Prostate gland (tissue), 2 donors: ENCODE measurements around the gene HERC5. TPM values are rescaled to one million over a fixed set of nuclear protein-coding genes. Genes with fewer than 3 reads are reported as not detected.

Experiments
- DNase-seq: peaks from one replicate; pipeline ENCODE4 v3.0.0-alpha.2; 2019; ENCODE audit warnings: low spot score
- H3K27ac ChIP-seq, 2 donors: fragments of 200-600 bp; sonication (generic); 2 replicates each; pipeline ENCODE4 v1.5.1; 2017 to 2019
- H3K27me3 ChIP-seq: fragments of 200-600 bp; sonication (generic); replicated peaks from 2 replicates; pipeline ENCODE4 v1.5.1; 2019; ENCODE audit not compliant: insufficient read depth
- H3K36me3 ChIP-seq, 2 donors: fragments of 200-600 bp; sonication (generic); 1 replicate in 1 of 2; 2 replicates in 1 of 2; pipeline versions ENCODE4 v1.5.1 to v1.8.1; 2017 to 2019
- H3K4me1 ChIP-seq: fragments of 200-600 bp; sonication (generic); replicated peaks from 2 replicates; pipeline ENCODE4 v1.5.1; 2019
- H3K4me3 ChIP-seq, 2 donors: fragments of 200-600 bp; sonication (generic); 2 replicates each; pipeline ENCODE4 v1.5.1; 2017 to 2019
- H3K9me3 ChIP-seq: fragments of 200-600 bp; sonication (generic); 2 replicates; pipeline ENCODE4 v1.5.1; 2017
- POLR2A ChIP-seq: fragments of 450-650 bp; IDR thresholded peaks from one replicate; pipeline ENCODE4 v1.6.1; 2016; ENCODE audit warnings: antibody characterized with exemption, mild to moderate bottlenecking
- POLR2AphosphoS5 ChIP-seq: sonication (generic); formaldehyde crosslinking; IDR thresholded peaks from one replicate; pipeline ENCODE4 v1.6.1; 2017; ENCODE audit warnings: antibody characterized with exemption
- WGBS: methylation state at CpG from one replicate; pipeline ENCODE4 v1.1.5; 2018; 5-methylcytosine and 5-hydroxymethylcytosine counted together
- intact Hi-C: fragments of 100-400 bp; cut with DNase I; formaldehyde crosslinking; loops from one replicate; pipeline ENCODE4 v1.14.2; 2022
- total RNA-seq, 2 donors: library from RNA; depleted of rRNA; stranded (reverse); fragments of >200 nt; gene quantifications; one replicate each; pipeline ENCODE4 v1.1.0, GENCODE V29; 2016
- TF ChIP-seq, protein P1 (sequence below), 4 experiments: fragments of 200-600 bp in 2 of 4; fragments of 450-650 bp in 2 of 4; sonication (generic) in 2 of 4; IDR thresholded peaks; 1 replicate in 3 of 4; 2 replicates in 1 of 4; pipeline ENCODE4 v1.5.1; 2016 to 2019; ENCODE audit warnings: antibody characterized with exemption in 4 of 4, mild to moderate bottlenecking in 2 of 4, moderate library complexity in 2 of 4

HERC5 gene
- total RNA-seq, 2 donors from 2014 or later = 8.8 to 59.4 TPM

DNA sequence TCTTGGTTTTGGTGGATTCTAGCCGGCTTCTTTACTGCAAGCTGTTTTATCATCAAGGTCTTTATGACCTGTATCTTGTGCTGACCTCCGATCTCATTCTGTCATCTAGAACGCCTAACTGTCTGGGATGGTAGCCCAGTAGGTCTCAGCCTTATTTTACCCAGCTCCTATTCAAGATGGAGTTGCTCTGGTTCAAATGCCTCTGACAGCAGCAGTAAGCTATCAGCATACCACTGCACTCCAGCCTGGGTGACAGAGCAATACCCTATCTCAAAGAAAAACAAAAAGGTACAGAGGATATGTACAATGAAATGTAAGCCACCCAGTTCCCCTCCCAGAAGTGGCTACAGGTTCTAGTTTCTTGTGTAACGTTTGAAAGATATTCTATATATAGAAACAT is 42.2 kb upstream of the HERC5 start:
- Histone ChIP-seq H3K36me3 (no peaks in the 10 kb centered on the region), H3K27ac (no peak overlapping the region), H3K9me3 (no peaks in the 10 kb centered on the region), H3K4me1 (no peaks in the 10 kb centered on the region), H3K27me3 (no peaks in the 10 kb centered on the region), H3K4me3 (no peak overlapping the region)
- intact Hi-C loops = no loop called here
- WGBS = 80% methylated on average over 4 of the region's 4 CpGs
- TF ChIP-seq, protein P1, sequence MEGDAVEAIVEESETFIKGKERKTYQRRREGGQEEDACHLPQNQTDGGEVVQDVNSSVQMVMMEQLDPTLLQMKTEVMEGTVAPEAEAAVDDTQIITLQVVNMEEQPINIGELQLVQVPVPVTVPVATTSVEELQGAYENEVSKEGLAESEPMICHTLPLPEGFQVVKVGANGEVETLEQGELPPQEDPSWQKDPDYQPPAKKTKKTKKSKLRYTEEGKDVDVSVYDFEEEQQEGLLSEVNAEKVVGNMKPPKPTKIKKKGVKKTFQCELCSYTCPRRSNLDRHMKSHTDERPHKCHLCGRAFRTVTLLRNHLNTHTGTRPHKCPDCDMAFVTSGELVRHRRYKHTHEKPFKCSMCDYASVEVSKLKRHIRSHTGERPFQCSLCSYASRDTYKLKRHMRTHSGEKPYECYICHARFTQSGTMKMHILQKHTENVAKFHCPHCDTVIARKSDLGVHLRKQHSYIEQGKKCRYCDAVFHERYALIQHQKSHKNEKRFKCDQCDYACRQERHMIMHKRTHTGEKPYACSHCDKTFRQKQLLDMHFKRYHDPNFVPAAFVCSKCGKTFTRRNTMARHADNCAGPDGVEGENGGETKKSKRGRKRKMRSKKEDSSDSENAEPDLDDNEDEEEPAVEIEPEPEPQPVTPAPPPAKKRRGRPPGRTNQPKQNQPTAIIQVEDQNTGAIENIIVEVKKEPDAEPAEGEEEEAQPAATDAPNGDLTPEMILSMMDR (IDR thresholded peaks at IDR 0.05) = no peak
- TF ChIP-seq POLR2A = no peak
- no peak for TF ChIP-seq POLR2AphosphoS5
- no peak for DNase-seq

GRCh38 chr4:88415982-88416381 is 40.9 kb upstream of the HERC5 start:
- intact Hi-C loops = no loop called here
- Histone ChIP-seq H3K4me3 (no peak overlapping the region), H3K4me1 (no peaks in the 10 kb centered on the region), H3K27ac (no peak overlapping the region), H3K27me3 (no peaks in the 10 kb centered on the region), H3K36me3 (no peaks in the 10 kb centered on the region), H3K9me3 (no peaks in the 10 kb centered on the region)
- no peak for DNase-seq
- TF ChIP-seq, protein P1 (IDR thresholded peaks at IDR 0.05) = no peak
- TF ChIP-seq POLR2AphosphoS5 (no peak), POLR2A (no peak)
- WGBS = 91% methylated on average over 2 of the region's 2 CpGs

- TF ChIP-seq, protein P1 (IDR thresholded peaks at IDR 0.05) = no peak
- no peak for TF ChIP-seq POLR2A
- 84% methylated on average over 3 of the region's 3 CpGs for WGBS
- no peaks in the 10 kb centered on the region for H3K4me1 ChIP-seq
- H3K4me3 ChIP-seq = no peak overlapping the region
- H3K9me3 ChIP-seq = no peaks in the 10 kb centered on the region
- no peak overlapping the region for H3K27ac ChIP-seq
- H3K27me3 ChIP-seq = no peaks in the 10 kb centered on the region
- H3K36me3 ChIP-seq = no peaks in the 10 kb centered on the region
- intact Hi-C loops = no loop called here
- DNase-seq = no peak
These were observed 38.5 kb upstream of the HERC5 start for GRCh38 chr4:88418411-88418810.

- Histone ChIP-seq H3K4me3 (no peak overlapping the region), H3K27ac (no peak overlapping the region), H3K9me3 (no peaks in the 10 kb centered on the region), H3K4me1 (no peaks in the 10 kb centered on the region), H3K27me3 (no peaks in the 10 kb centered on the region), H3K36me3 (no peaks in the 10 kb centered on the region)
- intact Hi-C loops = no loop called here
- DNase-seq = no peak
- TF ChIP-seq, protein P1 (IDR thresholded peaks at IDR 0.05) = no peak
- 70% methylated on average over 5 of the region's 5 CpGs for WGBS
These were observed 37.0 kb upstream of the HERC5 start for GRCh38 chr4:88419874-88420273.

DNA sequence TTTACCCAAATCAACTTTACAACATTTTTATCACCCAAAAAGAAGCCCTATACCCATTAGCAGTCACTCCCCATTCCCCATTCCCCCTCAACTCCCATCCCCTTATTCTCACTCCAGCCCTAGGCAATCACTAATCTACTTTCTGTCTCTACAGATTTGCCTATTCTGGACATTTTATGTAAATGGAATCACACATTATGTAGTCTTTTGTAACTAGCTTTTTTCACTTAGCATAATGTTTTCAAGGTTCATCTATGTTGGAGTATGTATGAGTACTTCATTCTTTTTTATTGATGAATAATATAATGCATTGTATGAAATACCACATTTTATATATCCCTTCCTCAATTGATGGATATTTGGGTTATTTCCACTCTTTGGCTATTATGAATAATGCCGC is 36.1 kb upstream of the HERC5 start:
- Histone ChIP-seq H3K9me3 (no peaks in the 10 kb centered on the region), H3K36me3 (no peaks in the 10 kb centered on the region)

More for the DNA sequence above, 36.1 kb upstream of the HERC5 start:
- no peak for DNase-seq
- no peak overlapping the region for H3K4me3 ChIP-seq
- intact Hi-C loops = no loop called here
- no peak overlapping the region for H3K27ac ChIP-seq
- no peaks in the 10 kb centered on the region for H3K27me3 ChIP-seq
- H3K4me1 ChIP-seq = no peaks in the 10 kb centered on the region
- WGBS = 94% methylated on average over 1 of the region's 1 CpG
- TF ChIP-seq, protein P1 (IDR thresholded peaks at IDR 0.05) = no peak
- TF ChIP-seq POLR2A (no peak), POLR2AphosphoS5 (no peak)
